Fibroblast of lung (primary cell): ENCODE results near the gene CHD5. TPM values are rescaled to one million over a fixed set of nuclear protein-coding genes. Genes with fewer than 3 reads are reported as not detected.

Experiments used
- DNase-seq, 2 donors: peaks; one replicate each; pipeline versions ENCODE4 v3.0.0 to v3.0.0-alpha.2; 2010; ENCODE audit warnings: low read depth in 2 of 2
- H2AFZ ChIP-seq: 2 replicates; pipeline ENCODE4 v1.5.1; 2012; ENCODE audit warnings: low read length, control low read depth, inconsistent platforms
- H3K27ac ChIP-seq: 2 replicates; pipeline ENCODE4 v1.5.1; 2011; ENCODE audit warnings: low read length, control low read depth; ENCODE audit not compliant: insufficient read depth
- H3K27me3 ChIP-seq: 2 replicates; pipeline ENCODE4 v1.5.1; 2011; ENCODE audit warnings: mild to moderate bottlenecking, low read length; ENCODE audit not compliant: control insufficient read depth, insufficient read depth
- H3K36me3 ChIP-seq: 2 replicates; pipeline ENCODE4 v1.5.1; 2011; ENCODE audit warnings: low read length; ENCODE audit not compliant: control insufficient read depth, insufficient read depth
- H3K4me1 ChIP-seq: 2 replicates; pipeline ENCODE4 v1.5.1; 2011; ENCODE audit warnings: low read length; ENCODE audit not compliant: control insufficient read depth, insufficient read depth; ENCODE audit errors: extremely low read depth
- H3K4me2 ChIP-seq: 2 replicates; pipeline ENCODE4 v1.5.1; 2011; ENCODE audit warnings: low read length, control low read depth; ENCODE audit not compliant: insufficient read depth; ENCODE audit errors: extremely low read depth
- H3K4me3 ChIP-seq, 4 experiments: fragments of 200-600 bp in 1 of 4; sonication (generic) in 1 of 4; replicated peaks in 1 of 4; 2 replicates each; pipeline ENCODE4 v1.5.1; 2011 to 2016; ENCODE audit warnings: low read length in 4 of 4, low read depth in 3 of 4, mild to moderate bottlenecking in 3 of 4, control low read depth in 2 of 4, inconsistent platforms in 1 of 4, mixed read lengths in 1 of 4; ENCODE audit not compliant: insufficient read depth in 1 of 4; ENCODE audit errors: control extremely low read depth in 1 of 4
- H3K79me2 ChIP-seq: 2 replicates; pipeline ENCODE4 v1.5.1; 2012; ENCODE audit warnings: mild to moderate bottlenecking, low read length, inconsistent platforms; ENCODE audit not compliant: control insufficient read depth, insufficient read depth
- H3K9ac ChIP-seq: 2 replicates; pipeline ENCODE4 v1.5.1; 2011; ENCODE audit warnings: mild to moderate bottlenecking, low read length, control low read depth; ENCODE audit not compliant: insufficient read depth
- H3K9me3 ChIP-seq: 2 replicates; pipeline ENCODE4 v1.5.1; 2012; ENCODE audit warnings: low read depth, low read length; ENCODE audit not compliant: control insufficient read depth, insufficient read depth
- H4K20me1 ChIP-seq: 2 replicates; pipeline ENCODE4 v1.5.1; 2011; ENCODE audit warnings: low read length; ENCODE audit not compliant: control insufficient read depth, insufficient read depth; ENCODE audit errors: extremely low read depth
- EZH2 ChIP-seq: IDR thresholded peaks from 2 replicates; pipeline ENCODE4 v1.5.1; 2012; ENCODE audit warnings: low read length, control low read depth, mild to moderate bottlenecking; ENCODE audit errors: missing control alignments
- polyA plus RNA-seq, 2 donors: library from polyadenylated mRNA; depleted of rRNA in 1 of 2; stranded (reverse) in 1 of 2; unstranded in 1 of 2; fragments of >200 nt; gene quantifications; 2 replicates each; pipeline ENCODE4 v1.2.1, GENCODE V29; 2011 to 2012; ENCODE audit warnings: missing spikeins in 1 of 2
- total RNA-seq: library from RNA; depleted of rRNA; stranded (reverse); fragments of >200 nt; gene quantifications from 2 replicates; pipeline ENCODE4 v1.2.1, GENCODE V29; 2014
- TF ChIP-seq, protein P1 (sequence below), 2 donors: IDR thresholded peaks in 1 of 2; conservative IDR thresholded peaks in 1 of 2; 1 replicate in 1 of 2; 2 replicates in 1 of 2; pipeline ENCODE4 v1.5.1; 2011 to 2012; ENCODE audit warnings: low read length in 2 of 2, control low read depth in 1 of 2, inconsistent platforms in 1 of 2, low read depth in 1 of 2, mild to moderate bottlenecking in 1 of 2

Gene CHD5
- total and polyA plus RNA-seq, 2 donors (not counting 1 experiment from before 2014, with no cell fraction given), result under 0.01 to 0.01 TPM

DNA sequence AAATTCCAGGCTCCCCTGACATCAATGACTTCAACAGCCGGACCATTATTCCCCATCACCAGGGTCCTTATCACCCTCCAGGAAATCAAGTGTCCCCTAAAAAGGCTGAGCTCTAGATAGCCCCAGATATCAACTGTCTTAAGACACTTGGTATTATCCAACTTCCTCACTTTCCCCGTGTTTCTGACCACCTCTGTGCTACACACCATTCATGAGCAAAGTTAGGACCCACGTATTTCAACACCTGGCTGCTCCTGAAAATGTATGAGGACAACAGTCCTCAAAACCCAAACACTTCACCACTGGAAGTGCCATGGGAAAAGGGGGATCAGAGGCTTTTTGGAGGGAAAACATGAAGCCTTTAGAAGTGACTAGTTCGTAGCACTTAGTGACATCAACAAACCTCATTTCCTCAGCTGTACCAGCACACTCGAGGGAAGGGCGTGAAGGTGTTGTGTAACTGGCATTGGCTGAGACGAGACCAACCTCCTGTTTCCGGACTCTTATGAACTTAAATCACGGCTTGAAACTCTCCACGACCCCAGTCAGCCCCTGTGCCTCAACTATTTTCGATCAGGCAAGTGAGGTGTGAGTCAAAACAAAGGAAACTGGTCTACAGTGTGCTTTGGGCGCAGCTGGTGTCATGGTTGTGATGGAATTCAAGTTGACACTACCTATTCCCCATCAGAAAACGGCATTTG, 4.1 kb upstream of the CHD5 start:
- H3K79me2 ChIP-seq, result peaks cover 18% of the 10 kb centered on the region
- TF ChIP-seq, protein P1, sequence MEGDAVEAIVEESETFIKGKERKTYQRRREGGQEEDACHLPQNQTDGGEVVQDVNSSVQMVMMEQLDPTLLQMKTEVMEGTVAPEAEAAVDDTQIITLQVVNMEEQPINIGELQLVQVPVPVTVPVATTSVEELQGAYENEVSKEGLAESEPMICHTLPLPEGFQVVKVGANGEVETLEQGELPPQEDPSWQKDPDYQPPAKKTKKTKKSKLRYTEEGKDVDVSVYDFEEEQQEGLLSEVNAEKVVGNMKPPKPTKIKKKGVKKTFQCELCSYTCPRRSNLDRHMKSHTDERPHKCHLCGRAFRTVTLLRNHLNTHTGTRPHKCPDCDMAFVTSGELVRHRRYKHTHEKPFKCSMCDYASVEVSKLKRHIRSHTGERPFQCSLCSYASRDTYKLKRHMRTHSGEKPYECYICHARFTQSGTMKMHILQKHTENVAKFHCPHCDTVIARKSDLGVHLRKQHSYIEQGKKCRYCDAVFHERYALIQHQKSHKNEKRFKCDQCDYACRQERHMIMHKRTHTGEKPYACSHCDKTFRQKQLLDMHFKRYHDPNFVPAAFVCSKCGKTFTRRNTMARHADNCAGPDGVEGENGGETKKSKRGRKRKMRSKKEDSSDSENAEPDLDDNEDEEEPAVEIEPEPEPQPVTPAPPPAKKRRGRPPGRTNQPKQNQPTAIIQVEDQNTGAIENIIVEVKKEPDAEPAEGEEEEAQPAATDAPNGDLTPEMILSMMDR (conservative IDR thresholded peaks at IDR 0.05 in 1 of 2, IDR thresholded peaks at IDR 0.05 in 1 of 2; ENCODE audit: low read depth in 1 of 2, low read length in 2 of 2), result no peak
- TF ChIP-seq EZH2, result no peak
- no peak overlapping the region for H3K27ac ChIP-seq
- H4K20me1 ChIP-seq, result no peaks in the 10 kb centered on the region
- peaks cover 6% of the 10 kb centered on the region for H3K4me1 ChIP-seq
- H3K27me3 ChIP-seq, result peaks cover 6% of the 10 kb centered on the region
- H3K36me3 ChIP-seq, result peaks cover 3% of the 10 kb centered on the region
- H3K9ac ChIP-seq, result no peak overlapping the region
- no peak overlapping the region for H3K4me2 ChIP-seq
- H3K4me3 ChIP-seq, result no peak overlapping the region
- H3K9me3 ChIP-seq, result no peaks in the 10 kb centered on the region
- no peak for DNase-seq
- H2AFZ ChIP-seq, result no peak overlapping the region

DNA sequence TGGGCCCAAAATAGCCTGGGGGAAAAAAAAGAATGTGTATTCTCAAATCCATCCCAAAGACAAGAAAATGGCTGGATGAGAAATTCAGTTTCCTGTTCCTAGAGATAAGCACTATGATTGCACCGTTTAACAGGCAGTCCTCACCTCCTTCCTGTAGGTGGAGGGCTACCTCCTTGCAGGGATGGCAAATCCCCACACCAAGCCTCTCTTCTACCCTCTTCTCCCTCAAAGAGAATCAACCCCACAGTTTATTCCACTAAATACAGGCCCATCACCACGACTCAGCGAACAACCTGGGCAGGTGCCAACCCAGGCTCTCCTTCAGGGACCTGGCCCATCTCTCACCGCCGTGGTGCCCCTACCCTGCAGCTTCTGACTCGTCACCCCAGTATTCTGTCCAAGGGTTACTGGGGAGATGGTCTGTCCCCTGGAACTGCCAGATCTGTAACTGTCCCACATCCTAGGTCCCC, 3.4 kb upstream of the CHD5 start:
- Histone ChIP-seq H3K79me2 (peaks cover 13% of the 10 kb centered on the region), H3K36me3 (peaks cover 3% of the 10 kb centered on the region), H3K27me3 (peaks cover 13% of the 10 kb centered on the region), H3K4me2 (no peak overlapping the region), H2AFZ (no peak overlapping the region), H3K27ac (no peak overlapping the region), H3K9ac (no peak overlapping the region), H3K9me3 (no peaks in the 10 kb centered on the region), H3K4me3 (no peak overlapping the region), H3K4me1 (peaks cover 6% of the 10 kb centered on the region), H4K20me1 (no peaks in the 10 kb centered on the region)
- TF ChIP-seq, protein P1 (conservative IDR thresholded peaks at IDR 0.05 in 1 of 2, IDR thresholded peaks at IDR 0.05 in 1 of 2; ENCODE audit: low read depth in 1 of 2, low read length in 2 of 2), result no peak
- no peak for TF ChIP-seq EZH2
- DNase-seq, result no peak

DNA sequence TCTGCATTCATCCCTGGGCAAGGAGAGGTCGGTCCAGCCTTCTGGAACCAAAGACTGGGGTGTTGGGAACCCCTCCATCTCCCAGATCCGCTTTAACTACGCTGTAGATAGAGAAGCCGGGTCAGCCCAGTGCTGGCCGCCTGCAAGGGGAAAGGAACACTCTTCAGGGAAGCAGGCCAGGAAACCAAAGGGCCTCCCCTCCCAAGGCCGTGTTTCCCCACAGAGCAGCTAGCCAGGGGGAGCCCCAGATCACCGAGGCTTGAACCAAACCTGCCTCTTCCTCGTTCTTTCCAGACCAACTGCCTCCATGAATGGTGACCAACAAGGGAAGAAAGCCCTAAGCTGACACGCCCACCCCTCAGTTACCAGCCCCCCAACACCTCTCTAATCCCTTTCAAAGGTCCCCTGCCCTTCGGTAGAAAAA, 1.2 kb upstream of the CHD5 start:
- H3K27me3 ChIP-seq, result peaks cover 27% of the 10 kb centered on the region

More for the DNA sequence above, 1.2 kb upstream of the CHD5 start:
- Histone ChIP-seq H3K27ac (no peak overlapping the region), H3K79me2 (no peaks in the 10 kb centered on the region), H3K36me3 (peaks cover 2% of the 10 kb centered on the region), H3K9ac (no peak overlapping the region), H4K20me1 (no peaks in the 10 kb centered on the region), H3K9me3 (no peaks in the 10 kb centered on the region), H3K4me3 (no peak overlapping the region), H2AFZ (no peak overlapping the region), H3K4me1 (peaks cover 6% of the 10 kb centered on the region), H3K4me2 (no peak overlapping the region)
- no peak for DNase-seq
- TF ChIP-seq, protein P1 (conservative IDR thresholded peaks at IDR 0.05 in 1 of 2, IDR thresholded peaks at IDR 0.05 in 1 of 2; ENCODE audit: low read depth in 1 of 2, low read length in 2 of 2), result no peak
- TF ChIP-seq EZH2, result no peak
